ENCODE measurements around the gene RNF166. TPM values are rescaled to one million over a fixed set of nuclear protein-coding genes. Genes with fewer than 3 reads are reported as not detected.

The RNF166 gene
- total RNA-seq, 1 donor from 2014 or later: 21.4 TPM

DNA sequence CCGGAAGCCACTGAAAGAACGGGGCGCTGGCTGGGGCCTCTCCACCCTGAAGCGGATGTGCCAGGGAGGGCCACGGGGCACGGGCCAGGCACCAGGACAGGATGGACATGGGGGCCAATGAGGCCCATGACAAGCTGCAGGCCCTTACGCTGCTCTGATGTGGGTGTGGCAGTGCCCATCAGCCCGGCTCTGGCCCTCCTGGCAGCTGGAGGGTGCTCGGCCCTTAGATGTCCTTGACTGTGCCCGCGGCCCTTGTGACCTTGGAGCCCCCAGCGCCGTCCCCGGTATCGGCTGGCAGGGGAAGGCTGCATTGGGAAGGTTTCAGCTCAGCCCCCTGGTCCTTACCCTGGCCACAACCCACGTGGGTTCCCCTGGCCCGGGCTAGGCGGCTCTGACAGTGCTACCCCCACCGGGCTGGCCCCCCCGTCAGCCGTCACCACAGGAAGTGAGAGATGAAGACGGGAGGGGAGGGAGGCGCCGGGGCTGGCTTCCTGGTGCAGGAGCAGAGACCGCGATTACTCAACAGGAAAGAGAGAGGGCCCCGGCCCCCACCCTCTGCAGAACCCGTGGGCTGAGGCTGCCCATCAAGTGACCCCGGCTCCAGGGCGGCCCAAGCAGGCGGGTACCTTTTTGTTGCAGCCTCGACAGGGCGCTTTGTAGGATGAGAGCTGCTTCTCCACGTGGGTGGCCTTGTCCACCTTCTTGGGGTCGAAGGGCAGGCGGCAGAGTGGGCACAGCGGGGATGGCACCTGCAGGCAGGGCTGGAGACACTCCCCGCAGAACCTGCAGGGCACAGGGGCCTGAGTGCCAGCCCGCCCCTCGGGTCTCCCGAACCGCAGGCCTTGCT, 5.3 kb downstream of the RNF166 start:
- H3K27me3 Mint-ChIP-seq (ENCODE audit: low read depth): no peaks in the 10 kb centered on the region
- no peak overlapping the region for H3K4me3 Mint-ChIP-seq
- H3K27ac Mint-ChIP-seq: no peak overlapping the region
- no peak for DNase-seq (ENCODE audit: low spot score in 2 of 2, unreplicated experiment in 2 of 2)
- no peaks in the 10 kb centered on the region for H3K9me3 Mint-ChIP-seq
- no peaks in the 10 kb centered on the region for H3K36me3 Mint-ChIP-seq
- TF ChIP-seq, protein P1, sequence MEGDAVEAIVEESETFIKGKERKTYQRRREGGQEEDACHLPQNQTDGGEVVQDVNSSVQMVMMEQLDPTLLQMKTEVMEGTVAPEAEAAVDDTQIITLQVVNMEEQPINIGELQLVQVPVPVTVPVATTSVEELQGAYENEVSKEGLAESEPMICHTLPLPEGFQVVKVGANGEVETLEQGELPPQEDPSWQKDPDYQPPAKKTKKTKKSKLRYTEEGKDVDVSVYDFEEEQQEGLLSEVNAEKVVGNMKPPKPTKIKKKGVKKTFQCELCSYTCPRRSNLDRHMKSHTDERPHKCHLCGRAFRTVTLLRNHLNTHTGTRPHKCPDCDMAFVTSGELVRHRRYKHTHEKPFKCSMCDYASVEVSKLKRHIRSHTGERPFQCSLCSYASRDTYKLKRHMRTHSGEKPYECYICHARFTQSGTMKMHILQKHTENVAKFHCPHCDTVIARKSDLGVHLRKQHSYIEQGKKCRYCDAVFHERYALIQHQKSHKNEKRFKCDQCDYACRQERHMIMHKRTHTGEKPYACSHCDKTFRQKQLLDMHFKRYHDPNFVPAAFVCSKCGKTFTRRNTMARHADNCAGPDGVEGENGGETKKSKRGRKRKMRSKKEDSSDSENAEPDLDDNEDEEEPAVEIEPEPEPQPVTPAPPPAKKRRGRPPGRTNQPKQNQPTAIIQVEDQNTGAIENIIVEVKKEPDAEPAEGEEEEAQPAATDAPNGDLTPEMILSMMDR (IDR thresholded peaks at IDR 0.05; ENCODE audit: unreplicated experiment): no peak
- H3K4me1 Mint-ChIP-seq: peaks cover 13% of the 10 kb centered on the region

DNA sequence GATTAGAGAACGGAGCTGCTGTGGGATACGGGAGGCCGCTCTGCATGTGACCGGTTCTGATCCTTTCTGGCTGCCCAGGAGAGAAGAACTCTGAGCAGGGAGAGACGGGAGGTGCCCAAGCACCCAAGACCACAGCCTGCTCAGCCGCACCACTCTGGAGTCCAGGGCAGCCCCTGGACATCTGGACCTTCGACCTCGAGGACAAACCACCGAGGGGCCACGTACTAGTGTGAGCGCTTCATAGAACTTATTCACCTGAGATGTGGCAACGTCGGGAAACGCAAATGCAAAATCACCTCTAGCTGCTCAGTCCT, 5.9 kb downstream of the RNF166 start:
- Mint-ChIP-seq H3K36me3 (no peaks in the 10 kb centered on the region), H3K27ac (no peak overlapping the region), H3K27me3 (ENCODE audit: low read depth) (no peaks in the 10 kb centered on the region), H3K9me3 (no peaks in the 10 kb centered on the region), H3K4me1 (peaks cover 10% of the 10 kb centered on the region), H3K4me3 (no peak overlapping the region)
- DNase-seq (ENCODE audit: low spot score in 2 of 2, unreplicated experiment in 2 of 2): no peak
- TF ChIP-seq, protein P1 (IDR thresholded peaks at IDR 0.05; ENCODE audit: unreplicated experiment): no peak

DNA sequence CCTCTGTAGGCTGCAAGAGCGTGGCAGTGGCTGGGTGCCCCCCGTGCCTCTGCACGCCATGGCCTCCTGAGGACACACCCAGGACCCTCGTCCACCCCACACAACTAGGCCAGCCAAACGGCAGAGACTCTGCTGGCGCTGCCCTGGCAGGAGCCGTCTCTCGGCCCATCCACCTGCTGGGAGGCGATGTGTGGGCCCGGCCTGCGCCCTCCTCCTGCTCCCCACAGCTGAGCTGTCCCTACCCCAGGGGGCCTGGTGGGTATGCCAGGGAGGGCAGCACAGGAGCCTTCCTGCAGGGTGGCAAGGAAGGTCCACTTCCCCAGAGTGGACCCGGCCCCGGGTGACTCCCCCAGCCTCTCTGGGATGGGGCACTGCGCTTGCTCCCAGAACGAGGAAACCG, 7.0 kb downstream of the RNF166 start:
- H3K4me3 Mint-ChIP-seq: no peak overlapping the region
- H3K27ac Mint-ChIP-seq: no peak overlapping the region
- H3K27me3 Mint-ChIP-seq (ENCODE audit: low read depth): no peaks in the 10 kb centered on the region
- TF ChIP-seq, protein P1 (IDR thresholded peaks at IDR 0.05; ENCODE audit: unreplicated experiment): no peak
- DNase-seq (ENCODE audit: low spot score in 2 of 2, unreplicated experiment in 2 of 2): no peak
- no peaks in the 10 kb centered on the region for H3K9me3 Mint-ChIP-seq
- H3K36me3 Mint-ChIP-seq: no peaks in the 10 kb centered on the region
- peaks cover 4% of the 10 kb centered on the region for H3K4me1 Mint-ChIP-seq

DNA sequence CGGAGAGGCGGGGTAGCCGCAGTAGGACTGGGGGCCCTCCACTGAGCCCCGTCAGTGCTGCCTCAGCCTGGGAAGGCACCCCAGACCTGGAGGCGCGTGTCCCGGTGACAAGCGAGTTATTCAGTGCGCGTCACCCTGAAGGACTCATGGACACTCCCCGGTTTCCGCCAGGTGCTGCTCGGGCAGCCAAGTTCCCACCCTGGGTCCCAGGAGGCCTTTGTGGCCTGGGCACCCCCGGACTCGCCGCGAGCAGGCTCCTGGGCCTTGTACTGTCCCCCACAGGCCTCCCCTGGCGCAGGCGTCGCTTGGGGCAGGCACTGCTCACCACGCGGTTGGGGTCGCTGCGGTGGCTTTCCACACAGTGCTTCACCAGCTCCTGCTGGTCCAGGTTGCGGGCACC, 7.6 kb downstream of the RNF166 start:
- no peaks in the 10 kb centered on the region for H3K36me3 Mint-ChIP-seq
- no peak for DNase-seq (ENCODE audit: low spot score in 2 of 2, unreplicated experiment in 2 of 2)
- H3K4me1 Mint-ChIP-seq: no peaks in the 10 kb centered on the region
- TF ChIP-seq, protein P1 (IDR thresholded peaks at IDR 0.05; ENCODE audit: unreplicated experiment): no peak
- no peak overlapping the region for H3K27ac Mint-ChIP-seq
- H3K9me3 Mint-ChIP-seq: no peaks in the 10 kb centered on the region
- H3K27me3 Mint-ChIP-seq (ENCODE audit: low read depth): no peaks in the 10 kb centered on the region
- no peak overlapping the region for H3K4me3 Mint-ChIP-seq

DNA sequence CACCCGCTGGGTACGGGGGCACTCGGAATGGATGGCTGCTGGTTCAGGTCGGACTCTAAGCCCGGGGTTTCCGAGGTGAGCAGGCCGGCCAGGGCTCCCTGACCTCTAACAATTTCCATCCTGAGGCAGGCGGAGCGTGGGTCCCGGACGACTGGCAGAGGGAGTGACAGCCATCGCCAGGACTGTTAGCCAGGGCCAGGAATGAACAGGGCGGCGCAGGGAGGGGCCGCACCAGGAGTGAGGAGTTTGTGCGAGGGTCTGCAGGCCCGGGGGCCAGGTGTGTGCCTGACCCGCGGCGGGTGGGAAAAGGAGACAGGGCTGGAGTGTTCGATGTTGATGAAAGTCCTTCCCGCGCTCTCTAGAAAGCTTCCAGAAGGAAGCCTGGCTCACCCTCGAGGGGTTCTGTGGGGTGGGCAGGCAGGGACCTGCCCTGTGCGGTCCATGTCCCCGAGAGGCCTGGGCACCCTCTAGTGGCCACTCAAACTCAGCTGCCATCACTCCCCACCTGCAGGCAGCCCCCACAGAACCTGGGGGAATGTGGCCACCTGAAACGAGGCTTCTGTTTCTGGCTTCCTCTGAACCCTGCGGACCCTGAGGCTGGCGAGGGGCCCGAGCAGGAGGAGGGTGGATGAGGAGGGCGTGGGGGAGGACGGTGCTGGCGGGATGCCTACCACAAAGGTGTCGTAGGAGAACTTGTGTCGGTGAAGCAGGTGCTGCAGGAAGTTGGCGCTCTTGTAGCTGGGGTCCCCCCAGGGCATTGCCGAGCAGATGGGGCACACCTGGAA, 8.2 kb downstream of the RNF166 start:
- Mint-ChIP-seq H3K4me1 (no peaks in the 10 kb centered on the region), H3K36me3 (no peaks in the 10 kb centered on the region), H3K4me3 (no peak overlapping the region), H3K27ac (no peak overlapping the region), H3K27me3 (ENCODE audit: low read depth) (no peaks in the 10 kb centered on the region), H3K9me3 (no peaks in the 10 kb centered on the region)
- DNase-seq (ENCODE audit: low spot score in 2 of 2, unreplicated experiment in 2 of 2): no peak
- TF ChIP-seq, protein P1 (IDR thresholded peaks at IDR 0.05; ENCODE audit: unreplicated experiment): no peak

All from mesothelial cell of epicardium (in vitro differentiated cells).